ENCODE measurements around the gene ASXL1. TPM values are rescaled to one million over a fixed set of nuclear protein-coding genes. Genes with fewer than 3 reads are reported as not detected.

The ASXL1 gene
- total and polyA plus RNA-seq, 9 donors, result 31.6 to 85.1 (median 67.9) TPM

DNA sequence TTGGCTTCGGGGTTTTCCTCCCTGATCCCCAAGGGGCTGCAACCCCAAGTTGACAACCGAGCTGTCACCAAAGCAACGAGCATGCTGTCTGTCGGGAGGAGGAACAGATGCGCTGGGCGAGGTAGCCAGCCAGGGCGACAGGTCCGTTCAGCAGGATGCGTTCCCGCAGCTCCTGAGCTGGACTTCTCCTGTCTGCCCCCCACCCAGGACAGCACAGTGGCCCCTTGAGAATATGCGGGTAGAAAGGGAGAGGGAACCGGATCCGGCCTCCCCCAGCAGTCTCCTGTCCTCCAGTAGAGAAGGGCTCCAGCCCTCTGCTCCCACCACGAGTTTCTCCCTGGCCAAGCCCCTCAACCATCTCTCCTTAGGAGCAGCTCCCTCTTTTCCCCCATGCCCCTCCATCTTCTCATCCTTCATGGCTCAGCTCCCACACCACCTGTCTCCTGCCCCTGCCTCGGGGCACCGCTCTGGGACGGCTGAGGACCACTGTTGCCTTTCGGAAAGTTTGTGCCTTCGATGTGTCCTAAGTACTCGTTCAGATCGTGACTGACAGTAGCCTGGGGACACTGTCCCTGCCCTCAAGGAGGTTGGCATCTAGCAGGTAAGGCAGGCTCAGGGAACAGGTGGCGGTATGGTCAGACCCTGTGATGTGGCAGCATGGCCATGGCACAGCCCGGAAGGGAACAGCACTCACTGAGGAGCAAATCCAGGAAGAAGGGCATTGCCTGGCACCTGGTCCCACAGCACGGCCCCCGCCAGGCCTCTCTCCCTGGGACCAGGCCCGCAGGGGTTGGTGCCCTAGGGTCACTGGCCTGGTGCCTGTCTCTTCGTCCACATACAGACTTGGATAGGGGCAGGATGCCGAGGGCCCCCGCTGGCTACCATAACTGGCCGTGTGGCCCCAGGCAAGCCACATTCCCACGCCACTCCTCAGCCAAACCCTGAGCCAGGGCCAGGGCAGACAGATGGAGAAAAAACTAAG is 96.3 kb downstream of the ASXL1 start:
- Histone ChIP-seq H3K9me3 (no peaks in the 10 kb centered on the region), H3K36me3 (no peaks in the 10 kb centered on the region), H3K4me3 (no peak overlapping the region), H3K27me3 (no peaks in the 10 kb centered on the region), H3K4me1 (ENCODE audit: insufficient read depth) (peaks cover 24% of the 10 kb centered on the region), H3K27ac (no peak overlapping the region)
- TF ChIP-seq, protein P1, sequence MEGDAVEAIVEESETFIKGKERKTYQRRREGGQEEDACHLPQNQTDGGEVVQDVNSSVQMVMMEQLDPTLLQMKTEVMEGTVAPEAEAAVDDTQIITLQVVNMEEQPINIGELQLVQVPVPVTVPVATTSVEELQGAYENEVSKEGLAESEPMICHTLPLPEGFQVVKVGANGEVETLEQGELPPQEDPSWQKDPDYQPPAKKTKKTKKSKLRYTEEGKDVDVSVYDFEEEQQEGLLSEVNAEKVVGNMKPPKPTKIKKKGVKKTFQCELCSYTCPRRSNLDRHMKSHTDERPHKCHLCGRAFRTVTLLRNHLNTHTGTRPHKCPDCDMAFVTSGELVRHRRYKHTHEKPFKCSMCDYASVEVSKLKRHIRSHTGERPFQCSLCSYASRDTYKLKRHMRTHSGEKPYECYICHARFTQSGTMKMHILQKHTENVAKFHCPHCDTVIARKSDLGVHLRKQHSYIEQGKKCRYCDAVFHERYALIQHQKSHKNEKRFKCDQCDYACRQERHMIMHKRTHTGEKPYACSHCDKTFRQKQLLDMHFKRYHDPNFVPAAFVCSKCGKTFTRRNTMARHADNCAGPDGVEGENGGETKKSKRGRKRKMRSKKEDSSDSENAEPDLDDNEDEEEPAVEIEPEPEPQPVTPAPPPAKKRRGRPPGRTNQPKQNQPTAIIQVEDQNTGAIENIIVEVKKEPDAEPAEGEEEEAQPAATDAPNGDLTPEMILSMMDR (IDR thresholded peaks at IDR 0.05), result no peak
- TF ChIP-seq POLR2A (IDR thresholded peaks at IDR 0.05) (no peak), EP300 (IDR thresholded peaks at IDR 0.05) (no peak)
- 87 to 91% (median 91%) methylated on average over 31 of the region's 31 CpGs for WGBS, 3 donors
- intact Hi-C loops (cut with DNase I), result loop anchor here in 1 of 4 donors (5.0 kb wide), 1 partner anchor 92 kb away; no protein-coding TSS in a partner anchor
- peak in 3 of 5 donors; percentile 19 to 32 (median 24) for DNase-seq

DNA sequence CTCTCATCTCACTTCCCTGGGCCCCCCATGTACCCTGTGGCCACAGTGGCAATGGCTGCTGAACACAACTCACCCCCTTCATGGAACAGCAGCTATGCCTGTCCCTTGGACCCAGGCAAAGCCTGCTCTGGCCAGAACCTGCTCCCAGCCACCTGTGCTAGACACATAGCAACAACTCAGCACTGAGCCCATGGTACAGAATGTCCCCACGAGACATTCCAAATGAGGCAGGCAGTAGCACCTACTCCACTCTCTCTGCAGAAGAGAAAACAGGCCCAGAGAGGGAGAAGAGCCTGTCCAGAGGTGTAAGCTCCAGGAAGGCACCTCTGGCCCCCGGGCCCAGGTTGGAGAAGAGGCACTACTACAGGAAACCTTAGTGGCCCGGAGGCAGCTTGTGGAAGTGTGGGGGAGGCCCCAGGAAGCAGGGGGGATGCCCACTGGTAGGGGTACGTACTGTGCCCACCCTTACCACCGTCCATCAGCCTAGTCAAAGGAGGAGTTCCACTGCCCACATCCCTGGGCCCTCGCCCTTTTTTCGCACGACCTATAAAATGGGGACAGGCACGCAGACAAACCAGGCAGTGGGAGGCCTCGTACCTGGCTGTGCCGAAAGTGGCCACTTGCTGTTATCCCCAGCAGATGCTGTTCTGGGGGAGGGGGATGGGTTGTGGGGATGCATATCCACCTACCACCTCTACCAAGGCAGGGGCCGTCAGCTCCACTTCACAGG is 97.2 kb downstream of the ASXL1 start:
- intact Hi-C loops (cut with DNase I), result loop anchor here in 1 of 4 donors (5.0 kb wide), 1 partner anchor 93 kb away; no protein-coding TSS in a partner anchor
- DNase-seq, result peak in 2 of 5 donors; percentile 20 to 32
- TF ChIP-seq POLR2A (IDR thresholded peaks at IDR 0.05), result no peak
- TF ChIP-seq, protein P1 (IDR thresholded peaks at IDR 0.05), result no peak
- no peak for TF ChIP-seq EP300 (IDR thresholded peaks at IDR 0.05)

DNA sequence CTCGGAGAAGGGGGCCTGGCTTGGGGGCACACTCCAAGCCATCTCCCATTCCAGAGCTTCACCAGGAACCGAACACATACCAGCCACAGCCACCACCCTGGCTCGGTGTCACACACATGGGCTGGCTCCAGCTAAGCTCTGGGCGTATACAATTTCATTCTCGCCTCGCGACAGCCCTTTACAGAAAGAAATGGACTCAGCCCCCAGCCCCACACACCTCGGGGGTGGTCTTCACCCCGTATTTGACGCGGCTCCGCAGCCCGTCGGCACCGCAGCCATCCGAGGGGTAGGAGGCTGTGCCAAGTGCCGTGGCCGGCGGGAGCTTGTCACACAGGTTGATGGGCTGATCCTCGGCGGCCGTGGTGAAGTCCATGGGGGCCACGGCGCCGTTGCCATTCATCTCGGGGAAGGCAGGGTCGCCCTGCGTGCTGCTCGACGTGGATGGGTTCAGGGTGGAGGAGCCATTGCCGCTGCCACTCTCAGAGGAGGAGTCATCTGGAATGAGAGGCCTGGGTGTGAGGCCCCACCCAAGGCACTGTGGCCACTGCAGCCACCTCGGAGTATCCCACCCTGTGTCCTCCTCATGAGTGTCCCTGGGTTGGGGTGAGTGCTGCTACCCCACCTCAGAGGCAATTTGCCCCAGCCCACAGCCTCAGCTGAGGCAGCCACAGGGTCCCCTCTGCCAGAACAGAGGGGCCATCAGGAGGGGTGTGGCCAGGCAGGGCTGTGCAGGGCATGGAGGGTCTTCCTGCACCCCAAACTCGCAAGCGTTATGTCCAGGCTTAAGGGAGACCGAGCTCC is 98.0 kb downstream of the ASXL1 start:
- H3K36me3 ChIP-seq, result no peaks in the 10 kb centered on the region
- no peak overlapping the region for H3K4me3 ChIP-seq
- TF ChIP-seq EP300 (IDR thresholded peaks at IDR 0.05) (no peak), POLR2A (IDR thresholded peaks at IDR 0.05) (no peak)
- TF ChIP-seq, protein P1 (IDR thresholded peaks at IDR 0.05), result no peak
- intact Hi-C loops (cut with DNase I), result loop anchor here in 1 of 4 donors (5.0 kb wide), 1 partner anchor 94 kb away; no protein-coding TSS in a partner anchor
- peak in 2 of 5 donors; percentile 35 to 44 for DNase-seq
- no peak overlapping the region for H3K27ac ChIP-seq
- peaks cover 10% of the 10 kb centered on the region for H3K4me1 ChIP-seq (ENCODE audit: insufficient read depth)
- no peaks in the 10 kb centered on the region for H3K9me3 ChIP-seq
- H3K27me3 ChIP-seq, result no peaks in the 10 kb centered on the region
- 87 to 90% (median 87%) methylated on average over 29 to 35 of the region's 35 CpGs for WGBS, 3 donors

More for the DNA sequence above, 97.2 kb downstream of the ASXL1 start:
- 85 to 87% (median 86%) methylated on average over 12 of the region's 12 CpGs for WGBS, 3 donors
- Histone ChIP-seq H3K36me3 (no peaks in the 10 kb centered on the region), H3K4me3 (no peak overlapping the region), H3K9me3 (no peaks in the 10 kb centered on the region), H3K27me3 (no peaks in the 10 kb centered on the region), H3K27ac (no peak overlapping the region), H3K4me1 (ENCODE audit: insufficient read depth) (peaks cover 17% of the 10 kb centered on the region)

Data from ovary (tissue), 9 donors.